ENCODE data around the gene C10orf95.

The C10orf95 gene

DNA sequence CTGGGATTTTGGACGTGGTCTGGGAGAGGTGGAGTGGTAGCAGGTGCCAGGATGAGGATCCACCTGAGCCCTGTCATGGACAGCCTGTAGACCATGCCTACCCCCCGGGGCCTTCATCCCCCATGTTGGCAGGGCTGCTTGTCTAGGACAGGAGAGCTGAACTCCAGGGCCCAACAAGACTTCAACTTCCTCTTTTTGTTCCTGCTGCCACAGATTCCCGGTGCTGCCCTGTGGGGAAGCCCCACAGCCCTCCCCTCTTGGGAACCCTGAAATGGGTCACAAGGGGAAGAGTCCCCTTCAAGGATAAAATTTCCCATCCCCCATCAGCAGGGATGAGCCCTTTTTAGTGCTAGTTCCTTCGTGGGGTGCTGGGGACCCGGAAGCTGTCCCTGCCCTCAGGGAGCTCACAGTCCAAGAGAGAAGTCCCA is 17.7 kb downstream of the C10orf95 start:
- DNase-seq = no peak

GRCh38 chr10:102432162-102432950 is 19.0 kb downstream of the C10orf95 start, which contains the start of gene CUEDC2:
Gene CUEDC2 (minus strand): TSS chr10:102432574. CDS start chr10:102425188, 7,386 bp downstream.
- DNase-seq = peak; percentile 87 to 94

DNA sequence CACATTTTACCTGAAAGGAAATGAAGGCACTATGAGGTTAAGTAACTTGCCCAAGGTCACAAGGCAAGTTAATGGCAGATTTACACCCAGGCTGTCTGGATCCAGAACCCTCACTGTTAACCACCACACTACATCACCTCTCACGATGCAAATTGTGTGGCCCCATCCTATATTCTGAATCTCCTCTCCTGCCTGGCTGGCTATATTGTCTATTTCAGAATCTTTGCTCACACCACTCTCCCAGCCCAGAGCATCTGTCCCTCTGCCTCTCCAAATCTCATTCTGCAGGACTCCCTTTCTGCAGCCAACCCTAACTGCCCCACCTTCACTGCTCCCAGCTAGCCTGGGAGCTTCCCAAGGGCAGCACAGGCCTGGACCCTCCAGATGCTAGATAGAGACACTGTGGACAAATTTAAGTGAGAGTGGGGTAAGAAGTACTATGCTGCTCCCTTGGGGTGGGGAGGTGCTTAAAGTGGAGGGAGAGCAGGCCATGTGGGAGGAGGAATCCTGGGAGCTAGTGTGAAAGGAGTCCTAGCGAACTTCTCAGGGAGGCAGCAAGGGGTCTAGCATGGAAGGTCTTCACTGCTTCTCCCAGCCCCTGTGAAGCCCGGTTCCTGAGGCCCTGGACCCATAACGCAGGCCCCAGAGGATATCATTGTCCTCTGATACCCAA is 19.8 kb downstream of the C10orf95 start:
- peak in 1 of 2 experiments; percentile 31 for DNase-seq

DNA sequence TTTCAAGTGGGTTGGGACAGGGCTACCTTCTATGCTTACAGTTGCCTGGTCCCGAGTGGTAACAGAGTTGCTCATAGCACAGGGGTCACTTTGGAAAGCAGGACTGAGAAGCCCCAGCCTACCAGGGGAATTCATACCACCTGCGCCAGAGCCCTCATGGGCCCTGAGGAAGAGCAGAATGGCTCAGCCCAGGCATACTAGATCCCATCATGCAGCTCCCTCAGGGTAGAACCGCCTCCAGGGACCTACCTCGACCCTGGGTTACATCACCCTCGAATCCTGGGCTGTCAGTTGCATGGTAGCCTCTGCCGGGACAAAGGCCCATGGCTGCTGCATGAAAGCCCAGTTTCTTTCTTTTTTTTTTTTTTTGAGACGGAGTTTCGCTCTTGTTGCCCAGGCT is 21.9 kb downstream of the C10orf95 start:
- no peak for DNase-seq

DNA sequence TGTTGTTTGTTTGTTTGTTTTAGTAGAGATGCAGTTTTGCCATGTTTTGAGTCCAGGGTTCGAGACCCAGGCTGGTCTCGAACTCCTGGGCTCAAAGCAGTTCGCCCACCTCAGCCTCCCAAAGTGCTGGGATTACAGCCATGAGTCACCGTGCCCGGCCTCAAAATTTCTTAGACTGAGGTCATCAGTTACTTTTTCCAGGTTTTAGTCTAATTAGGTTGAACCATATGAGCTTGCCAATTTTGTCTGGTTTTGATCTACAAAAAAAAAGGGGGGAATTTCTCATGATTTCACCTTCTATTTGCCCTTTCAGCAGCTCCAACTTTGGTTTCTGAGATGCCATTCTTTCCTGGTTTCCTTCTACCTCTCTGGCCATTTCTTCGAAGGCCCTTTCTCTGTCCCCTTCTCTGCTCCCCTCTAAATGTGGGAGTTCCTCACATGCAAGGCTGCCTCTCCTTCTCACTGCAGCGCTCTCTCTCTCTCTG is 24.5 kb downstream of the C10orf95 start:
- no peak for DNase-seq

DNA sequence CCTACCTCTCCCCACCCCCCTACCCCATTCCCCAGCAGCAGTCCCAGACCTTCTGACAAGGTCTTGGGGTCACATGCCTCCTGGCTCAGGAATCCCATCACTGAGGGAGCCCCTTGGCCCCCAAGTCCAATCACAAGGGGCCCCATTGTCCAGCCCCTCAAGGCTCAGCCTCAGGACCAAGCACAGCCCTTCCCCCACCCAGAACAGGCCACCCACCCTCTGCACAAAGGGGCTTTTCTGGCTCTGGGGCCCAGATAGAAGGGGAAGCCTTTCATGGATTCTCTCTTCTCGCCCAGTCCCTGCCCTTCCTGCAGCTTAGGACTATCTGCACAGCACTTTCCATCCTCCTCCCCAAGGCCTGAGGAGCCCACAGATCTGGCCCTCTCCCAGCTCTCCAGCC is 25.9 kb downstream of the C10orf95 start:
- DNase-seq = no peak

- DNase-seq = no peak
Measured at GRCh38 chr10:102424916-102425315, 26.4 kb downstream of the C10orf95 start.

DNA sequence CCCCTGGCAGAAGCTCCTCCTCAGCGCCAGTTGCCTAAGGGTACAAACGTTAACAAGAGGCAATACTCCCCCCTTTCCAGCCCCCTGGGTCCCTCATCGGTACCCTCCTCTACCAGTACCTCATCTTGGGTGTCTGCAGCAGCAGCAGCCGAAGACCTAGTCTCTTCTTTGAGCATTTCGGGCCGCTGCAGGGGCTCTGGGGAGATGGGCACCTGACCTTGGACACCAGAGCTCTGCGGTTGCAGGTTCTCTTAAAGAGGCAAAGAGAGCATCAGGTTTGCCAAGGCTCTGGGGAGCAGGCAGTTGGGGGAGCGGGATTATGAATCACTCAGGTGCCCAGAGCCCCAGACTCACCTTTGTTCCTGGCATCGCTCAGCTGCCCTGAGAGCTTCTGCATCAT is 27.2 kb downstream of the C10orf95 start:
- no peak for DNase-seq

DNA sequence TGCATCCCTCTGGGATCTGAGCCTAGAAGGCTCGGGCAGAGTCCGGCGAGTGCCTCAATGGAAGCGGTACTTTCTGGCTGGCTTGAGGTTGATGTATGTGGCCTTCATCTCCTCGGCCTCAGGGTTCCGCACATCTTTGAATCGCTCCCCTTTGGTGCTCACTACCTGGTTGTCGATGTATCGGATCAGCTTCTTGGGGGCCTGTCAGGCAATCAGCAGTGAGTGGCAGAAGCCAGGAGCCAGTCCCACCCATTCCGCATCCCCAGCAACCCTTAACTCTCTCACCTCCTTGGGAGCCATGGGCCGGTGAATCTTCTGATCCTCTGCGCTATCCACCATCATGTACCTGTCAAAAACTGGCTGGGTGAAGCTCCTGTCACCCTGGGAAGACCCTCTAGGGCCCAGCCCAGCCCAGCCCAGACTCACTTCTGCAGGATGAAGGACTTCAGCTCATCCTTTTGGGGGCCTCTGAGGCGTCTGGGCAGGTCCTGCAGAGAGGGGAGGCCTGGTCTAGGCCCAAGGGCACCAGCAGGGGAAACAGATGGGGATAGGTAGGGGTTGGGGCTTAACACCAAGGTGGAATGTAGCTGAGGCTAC is 27.9 kb downstream of the C10orf95 start:
- DNase-seq = no peak

DNA sequence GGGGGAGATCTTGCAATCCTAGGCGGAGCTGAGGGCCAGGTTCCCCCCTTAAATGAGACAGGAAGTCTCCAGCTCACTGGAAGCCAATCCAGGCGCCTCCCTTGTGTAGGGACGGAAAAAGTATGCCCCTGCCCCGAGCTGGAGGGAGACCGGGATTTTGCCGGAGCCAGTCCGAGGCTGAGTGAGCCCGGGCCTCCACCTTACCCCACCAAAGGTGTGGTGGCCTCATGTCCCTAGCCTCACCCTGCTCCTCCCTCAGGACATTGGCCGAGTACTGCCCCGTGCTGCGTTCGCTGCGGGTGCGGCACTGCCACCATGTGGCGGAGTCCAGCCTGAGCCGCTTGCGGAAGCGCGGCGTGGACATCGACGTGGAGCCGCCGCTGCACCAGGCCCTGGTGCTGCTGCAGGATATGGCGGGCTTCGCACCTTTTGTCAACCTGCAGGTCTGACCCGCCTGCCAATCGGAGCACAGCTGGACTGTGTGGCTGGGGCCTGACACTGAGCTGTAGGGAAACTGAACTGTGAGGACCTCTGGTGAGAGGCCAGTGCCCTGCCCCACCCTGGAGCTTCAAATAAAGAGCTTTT is 28.7 kb downstream of the C10orf95 start:
- DNase-seq = peak in 1 of 2 experiments; percentile 58

- DNase-seq = no peak
Measured at GRCh38 chr10:102421757-102422512, 29.4 kb downstream of the C10orf95 start.

- DNase-seq = no peak
Measured at GRCh38 chr10:102421507-102421756, 29.9 kb downstream of the C10orf95 start.

DNA sequence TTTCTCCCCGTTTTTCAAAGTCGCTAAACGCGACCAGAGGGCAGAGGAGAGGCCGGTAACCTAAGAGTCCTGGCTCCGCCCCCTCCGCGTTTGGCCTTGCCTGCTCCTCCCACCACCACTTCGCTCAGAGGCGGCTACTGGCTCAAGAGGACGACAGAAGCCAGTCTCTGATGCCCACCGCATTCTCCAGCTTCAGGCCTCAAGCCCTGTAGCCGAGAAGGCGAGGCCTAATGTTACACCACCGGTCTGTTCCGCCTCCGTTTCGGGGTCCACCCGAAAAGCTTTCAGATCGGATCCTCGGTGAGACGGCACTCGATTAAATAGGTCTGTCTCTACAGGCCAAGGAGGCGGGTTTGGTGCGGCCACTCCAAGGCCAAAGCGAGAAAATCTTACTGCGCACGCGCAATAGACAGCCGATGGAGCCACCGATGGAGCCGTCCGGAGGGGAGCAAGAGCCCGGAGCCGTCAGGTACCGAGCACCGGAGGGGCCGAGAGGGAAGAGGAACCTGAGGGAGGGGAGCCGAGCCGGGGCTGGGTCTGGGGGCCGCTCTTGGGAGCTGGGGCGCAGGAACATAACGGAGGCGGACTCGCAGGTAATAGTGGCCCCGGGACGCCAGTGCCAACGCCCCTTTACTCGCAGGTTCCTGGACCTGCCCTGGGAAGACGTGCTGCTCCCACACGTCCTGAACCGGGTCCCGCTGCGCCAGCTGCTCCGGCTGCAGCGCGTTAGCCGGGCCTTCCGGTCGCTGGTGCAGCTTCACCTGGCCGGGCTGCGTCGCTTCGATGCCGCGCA is 30.4 kb downstream of the C10orf95 start, which contains the start of gene FBXL15:
Gene FBXL15, plus strand, starts transcription at position 123 of the 793 bp plus-strand sequence. Its CDS starts 294 bp downstream, at position 417.
- DNase-seq = peak; percentile 89 to 92

DNA sequence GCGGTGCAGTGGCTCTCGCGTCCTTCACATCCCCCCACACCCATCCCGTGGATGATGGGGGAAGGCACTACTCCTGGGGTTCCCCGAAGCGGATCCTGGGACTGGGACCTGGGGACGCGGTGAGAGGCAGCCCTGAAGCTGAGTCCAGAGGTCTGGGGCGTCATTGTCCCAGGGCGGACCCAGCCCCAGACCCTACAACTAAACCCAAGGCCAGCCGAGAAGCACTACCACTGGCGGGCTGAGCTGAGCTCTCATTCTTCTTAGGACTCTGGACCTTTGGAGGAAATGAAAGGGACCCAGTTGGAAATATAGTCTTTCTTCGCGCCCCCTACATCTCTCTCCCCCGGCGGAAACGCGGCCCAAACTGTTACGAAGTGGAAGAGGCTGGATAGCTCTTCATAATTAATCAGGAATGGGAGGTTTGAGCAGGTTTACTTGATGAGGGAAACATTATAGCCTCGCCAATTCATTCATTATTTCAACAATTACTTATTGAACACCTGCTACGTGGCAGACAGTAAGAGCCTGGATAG is 31.1 kb downstream of the C10orf95 start:
- no peak for DNase-seq

- no peak for DNase-seq
Measured at GRCh38 chr10:102419269-102420180, 31.8 kb downstream of the C10orf95 start.

DNA sequence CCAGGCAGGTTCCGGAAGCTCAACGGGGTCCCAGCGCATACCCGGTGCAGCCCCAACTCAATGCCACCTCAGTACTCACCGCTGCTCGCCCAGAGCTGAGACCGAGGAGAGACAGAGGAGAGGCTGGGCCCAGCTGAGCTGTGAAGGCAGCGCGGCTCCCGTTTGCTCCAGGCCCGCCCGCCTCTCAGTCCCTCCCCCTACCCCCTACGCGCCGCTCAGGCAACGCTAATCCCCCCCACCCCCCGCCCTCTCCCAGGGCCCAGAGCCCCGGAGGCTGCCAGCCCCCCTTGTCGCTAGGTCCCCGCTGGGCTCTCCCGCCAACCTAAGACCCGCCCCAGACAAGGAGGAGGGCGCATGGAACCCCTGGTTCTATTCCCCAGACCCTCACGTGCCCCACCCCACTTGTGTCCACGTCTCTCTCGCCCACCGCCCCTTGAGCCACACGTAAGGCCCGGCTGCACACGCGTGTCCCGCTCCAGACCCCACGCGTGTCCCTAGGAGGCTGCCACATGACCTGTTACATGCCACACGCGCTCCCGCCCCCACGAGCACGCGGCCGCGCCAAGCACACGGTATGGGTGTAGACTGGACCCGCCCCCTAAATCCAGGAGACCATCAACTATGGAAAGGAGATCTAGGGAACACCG is 32.6 kb downstream of the C10orf95 start, which contains the start of gene PSD:
Gene PSD, minus strand, starts transcription at position 164 of the 647 bp plus-strand sequence. CDS start 1,747 bp downstream, outside the sequence.
- no peak for DNase-seq

GRCh38 chr10:102416695-102417094 is 34.6 kb downstream of the C10orf95 start:
- no peak for DNase-seq

- no peak for DNase-seq
Measured at GRCh38 chr10:102416283-102416682, 35.1 kb downstream of the C10orf95 start.

- no peak for DNase-seq
Measured at GRCh38 chr10:102414749-102415148, 36.6 kb downstream of the C10orf95 start.

All from SW 1271 (cell line).